ENCODE measurements around the gene SERTAD2. TPM values are rescaled to one million over a fixed set of nuclear protein-coding genes. Genes with fewer than 3 reads are reported as not detected.

SERTAD2 gene, protein sequence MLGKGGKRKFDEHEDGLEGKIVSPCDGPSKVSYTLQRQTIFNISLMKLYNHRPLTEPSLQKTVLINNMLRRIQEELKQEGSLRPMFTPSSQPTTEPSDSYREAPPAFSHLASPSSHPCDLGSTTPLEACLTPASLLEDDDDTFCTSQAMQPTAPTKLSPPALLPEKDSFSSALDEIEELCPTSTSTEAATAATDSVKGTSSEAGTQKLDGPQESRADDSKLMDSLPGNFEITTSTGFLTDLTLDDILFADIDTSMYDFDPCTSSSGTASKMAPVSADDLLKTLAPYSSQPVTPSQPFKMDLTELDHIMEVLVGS
- total RNA-seq (2014; rRNA removed; shearing (Covaris generic)) = 18.7 and 20.1 TPM in 2 replicates
- 5.6 and 7.4 TPM in 2 replicates for polyA plus RNA-seq (2014; cell fraction: nucleus; rRNA removed)

DNA sequence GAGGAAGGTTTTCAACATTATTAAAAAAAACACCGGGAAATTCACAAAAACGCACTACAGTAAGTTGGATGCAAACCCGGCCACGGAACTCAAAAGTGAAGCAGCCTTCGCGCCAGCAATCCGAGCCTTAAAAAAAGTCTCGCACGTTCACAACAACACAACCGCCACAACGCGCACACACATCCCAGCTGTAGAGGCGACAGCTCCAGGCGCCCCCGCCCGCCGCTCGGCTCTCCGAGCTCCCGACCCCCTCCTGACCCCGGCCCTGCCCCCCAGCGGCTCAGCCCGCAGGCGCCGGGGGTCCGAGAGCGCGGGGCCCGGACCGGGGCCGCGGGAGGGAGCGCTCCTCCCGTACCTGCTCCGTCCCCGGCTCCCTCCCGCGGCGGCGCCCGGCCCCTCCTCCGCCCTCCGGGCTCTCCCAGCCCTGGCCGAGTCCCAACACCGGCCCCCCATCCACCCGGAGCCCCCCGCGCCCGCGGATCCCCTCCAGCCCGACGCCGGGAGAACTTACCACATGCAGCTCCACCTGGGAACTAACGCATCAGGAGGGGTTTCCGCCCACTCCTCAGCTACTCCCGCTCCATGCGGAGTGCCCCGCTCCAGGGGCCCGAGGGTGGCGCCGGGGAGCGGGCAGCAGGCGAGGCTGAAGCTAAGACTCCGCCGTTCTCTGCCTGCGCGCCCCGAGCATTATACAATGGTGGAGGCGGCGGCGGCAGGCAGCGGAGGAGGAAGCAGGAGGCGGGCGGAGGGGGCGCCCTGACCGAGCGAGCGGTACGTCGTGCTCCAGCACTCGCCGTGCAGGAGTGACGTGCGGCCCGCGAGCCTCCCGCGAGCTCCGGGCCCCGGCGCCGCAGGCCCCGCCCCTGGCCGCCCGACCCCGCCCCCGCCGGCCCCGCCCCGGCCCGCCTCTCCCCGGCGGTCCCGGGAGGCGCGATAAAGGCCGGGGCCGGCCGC lies at the start of gene SERTAD2:
TSS of gene SERTAD2 (minus strand) at position 805 of the 954 bp plus-strand sequence. CDS start 17,042 bp downstream, outside the sequence.
- peak; percentile 85 for DNase-seq (ENCODE audit: extremely low read depth, low read depth)

DNA sequence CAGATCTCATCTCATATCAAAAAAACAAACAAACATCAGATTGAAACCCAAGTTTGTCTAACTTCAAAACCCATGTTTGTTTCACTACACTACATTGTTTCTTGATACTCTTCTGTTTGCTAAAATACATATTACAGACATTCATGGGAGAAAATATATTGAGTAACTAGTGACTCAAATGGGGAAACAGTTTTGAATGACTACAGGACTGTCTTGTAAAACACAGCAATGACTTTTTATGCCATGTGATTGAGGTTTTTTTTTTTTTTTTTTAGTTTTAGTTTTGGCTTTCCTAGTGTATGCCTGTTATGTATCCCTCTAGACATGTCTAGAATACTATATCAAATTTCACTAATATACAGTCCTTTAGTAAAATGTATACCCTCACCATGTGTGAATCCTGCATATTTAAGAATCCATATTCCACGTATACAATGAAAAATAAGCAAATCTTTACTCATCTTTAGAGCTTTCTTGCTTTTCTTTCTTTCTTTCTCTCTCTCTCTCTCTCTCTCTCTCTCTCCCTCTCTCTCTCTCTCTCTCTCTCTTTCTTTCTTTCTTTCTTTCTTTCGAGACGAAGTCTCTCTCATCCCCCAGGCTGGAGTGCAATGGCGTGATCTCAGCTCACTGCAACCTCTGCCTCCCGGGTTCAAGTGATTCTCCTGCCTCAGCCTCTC lies 46.6 kb upstream of the SERTAD2 start:
- no peak for DNase-seq (ENCODE audit: extremely low read depth, low read depth)

DNA sequence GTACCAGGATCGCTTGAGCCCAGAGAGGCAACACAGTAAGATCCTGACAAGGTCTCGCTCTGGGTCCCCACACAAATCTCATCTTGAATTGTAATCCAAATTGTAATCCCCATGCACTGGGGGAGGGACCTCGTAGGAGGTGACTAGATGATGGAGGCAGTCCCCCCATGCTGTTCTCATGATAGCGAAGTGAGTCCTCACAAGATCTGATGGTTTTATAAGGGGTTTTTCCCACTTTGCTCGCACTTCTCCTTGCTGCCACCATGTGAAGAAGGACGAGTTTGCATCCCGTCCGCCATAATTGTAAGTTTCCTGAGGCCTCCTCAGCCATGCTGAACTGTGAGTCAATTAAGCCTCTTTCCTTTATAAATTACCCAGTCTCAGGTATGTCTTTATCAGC lies 46.0 kb upstream of the SERTAD2 start:
- no peak for DNase-seq (ENCODE audit: extremely low read depth, low read depth)

DNA sequence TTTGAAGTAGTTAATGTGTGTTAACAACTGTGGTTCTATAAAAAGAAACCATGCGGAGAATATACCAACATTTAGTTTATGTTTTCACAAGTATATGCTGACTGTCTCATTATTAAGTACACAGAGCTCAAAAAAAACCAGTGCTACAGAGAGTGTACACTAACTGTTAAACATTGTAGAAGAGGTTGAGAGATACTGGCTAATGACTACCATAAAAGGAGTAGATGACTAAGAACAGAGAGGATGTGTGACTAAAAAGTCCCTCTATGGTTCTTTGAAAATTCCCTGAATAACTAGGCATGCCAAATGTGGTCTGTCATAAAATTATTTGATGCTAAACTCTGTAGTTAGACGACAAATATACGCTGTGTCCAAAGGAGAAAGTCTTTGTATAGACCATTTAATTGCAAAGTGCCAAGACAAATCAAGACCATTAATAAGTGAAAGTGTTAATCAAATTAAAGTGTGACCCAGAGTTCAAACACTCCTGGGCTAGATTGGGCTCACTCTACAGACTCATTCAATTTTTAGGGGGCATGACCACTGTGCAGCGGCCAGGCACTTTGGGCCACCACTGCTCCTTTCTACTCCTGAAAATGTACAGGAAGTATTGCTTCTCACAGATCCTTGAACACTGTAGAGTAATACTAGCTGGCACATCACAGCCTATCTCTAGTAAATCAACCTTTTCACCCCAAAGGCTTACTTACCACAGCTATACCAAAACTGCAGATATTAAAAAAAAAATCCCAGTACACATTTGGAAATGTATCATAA lies 45.1 kb upstream of the SERTAD2 start:
- no peak for DNase-seq (ENCODE audit: extremely low read depth, low read depth)

DNA sequence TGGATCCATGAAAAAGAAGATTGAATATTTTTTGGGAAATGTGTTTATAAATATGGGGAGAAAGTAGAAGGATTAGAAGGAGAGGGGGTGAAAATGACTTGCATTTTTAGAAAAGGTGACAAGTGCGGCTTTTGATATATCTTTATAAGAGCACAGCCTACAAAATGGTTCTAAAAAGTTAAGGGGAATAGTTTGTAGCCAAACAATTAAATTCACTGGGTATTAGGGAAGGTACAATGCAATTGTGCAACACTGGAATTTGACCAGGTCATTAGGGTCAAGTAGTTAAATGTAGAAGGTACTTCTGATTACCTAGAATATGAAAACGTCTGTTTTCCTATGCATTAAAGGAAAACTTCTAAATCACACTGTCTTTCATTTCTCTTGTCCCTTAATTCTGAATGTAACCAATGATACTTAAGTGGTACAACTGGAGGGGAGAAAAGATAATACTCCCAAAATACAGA lies 44.5 kb upstream of the SERTAD2 start:
- DNase-seq (ENCODE audit: extremely low read depth, low read depth) = no peak

DNA sequence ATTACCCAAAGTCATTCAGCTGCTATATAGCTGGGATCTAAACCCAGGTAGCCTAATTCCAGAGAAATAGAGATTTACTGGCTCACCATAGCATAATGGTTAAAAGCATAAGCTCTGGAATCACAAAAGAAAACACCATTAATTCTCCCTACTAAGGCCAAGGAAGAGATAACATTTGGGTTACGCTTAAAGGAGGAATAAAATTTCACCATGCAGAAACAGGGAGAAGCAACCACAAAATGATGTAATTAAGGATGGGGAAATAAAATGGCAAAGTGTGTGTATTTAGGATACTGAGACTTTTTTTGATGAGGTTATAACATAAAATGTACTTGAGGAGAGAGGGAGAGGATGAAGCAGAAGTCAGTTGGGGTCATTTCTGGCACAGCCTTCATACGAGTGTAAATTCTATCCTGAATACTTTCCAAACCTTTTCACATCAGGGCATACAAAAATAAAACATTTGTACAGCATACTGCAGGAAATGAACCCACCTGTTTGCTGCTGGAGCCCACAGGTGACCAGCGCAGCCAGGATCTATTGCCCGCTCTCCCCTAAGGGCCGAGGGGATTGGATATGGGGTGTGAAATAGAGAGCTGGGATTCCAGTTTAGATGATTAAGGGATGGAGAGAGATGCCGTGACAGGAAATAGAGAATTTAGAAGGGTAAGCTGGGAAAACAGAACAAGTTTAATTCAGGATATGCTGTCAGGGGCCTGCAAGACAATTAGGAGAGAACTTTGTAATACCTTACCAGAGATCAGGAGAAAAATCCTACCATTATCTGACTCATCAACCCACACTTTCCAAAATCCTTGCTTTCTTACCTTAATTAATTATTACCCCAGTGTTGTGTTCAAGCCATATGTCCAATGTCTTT lies 43.8 kb upstream of the SERTAD2 start:
- DNase-seq (ENCODE audit: extremely low read depth, low read depth) = no peak

DNA sequence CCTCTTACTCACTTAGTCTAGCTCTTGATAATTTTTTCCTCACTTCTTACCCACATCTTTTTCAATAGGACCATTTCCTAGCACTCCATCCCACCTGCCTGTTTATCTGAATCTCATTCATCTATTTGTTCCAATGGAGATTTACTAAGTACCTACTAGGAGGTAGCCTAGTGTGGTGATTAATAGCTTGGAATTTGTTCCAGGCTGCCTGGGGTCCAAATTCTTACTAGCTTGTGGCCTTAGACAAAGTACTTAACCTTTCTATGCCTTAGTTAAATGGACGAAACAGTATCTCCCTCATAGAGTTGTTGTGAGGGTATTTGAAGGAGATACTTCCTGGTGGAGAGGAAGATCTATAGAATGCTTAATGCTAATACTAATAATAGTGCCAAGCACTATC lies 42.9 kb upstream of the SERTAD2 start:
- DNase-seq (ENCODE audit: extremely low read depth, low read depth) = no peak

DNA sequence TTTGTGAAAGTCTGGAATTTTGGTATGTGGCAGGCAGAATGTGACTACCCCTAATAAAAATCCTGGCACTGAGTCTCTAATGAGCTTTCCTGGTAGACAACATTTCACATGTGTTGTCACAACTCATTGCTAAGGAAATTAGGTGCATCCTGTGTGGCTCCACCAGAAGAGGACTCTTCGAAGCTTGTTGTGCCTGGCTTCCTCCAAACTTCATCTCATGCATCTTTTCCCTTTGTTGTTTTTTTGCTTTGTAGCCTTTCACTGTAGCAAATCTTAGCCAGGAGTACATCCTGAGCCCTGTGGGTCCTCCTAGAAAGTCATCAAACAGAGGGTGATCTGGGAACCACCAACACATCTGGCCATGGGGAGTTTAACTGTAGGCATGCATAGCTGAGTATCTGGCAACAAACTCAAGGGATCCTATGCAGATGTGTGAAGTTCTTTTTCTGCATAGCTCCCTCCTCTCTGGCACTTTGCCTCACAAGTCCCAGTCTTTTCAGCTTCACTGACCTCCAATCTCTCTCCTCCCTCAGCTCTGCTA lies 42.1 kb upstream of the SERTAD2 start:
- DNase-seq (ENCODE audit: extremely low read depth, low read depth) = no peak

DNA sequence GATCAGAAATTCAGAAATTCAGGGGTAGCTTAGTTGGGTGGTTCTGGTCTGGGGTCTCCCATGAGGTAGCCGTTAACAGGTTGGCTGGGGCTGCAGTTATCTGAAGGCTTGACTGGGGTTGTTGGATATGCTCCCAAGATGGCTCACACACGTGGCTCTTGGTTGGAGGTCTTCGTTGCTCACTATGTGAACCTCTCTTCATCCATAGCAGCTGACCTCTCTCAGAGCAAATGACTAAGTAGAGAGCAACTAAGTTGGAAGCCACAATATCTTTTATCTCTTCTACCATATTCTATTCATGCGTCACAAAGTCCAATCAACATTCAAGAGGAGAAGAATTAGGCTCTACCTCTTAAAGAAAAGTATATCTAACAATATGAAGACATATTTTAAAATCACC lies 38.7 kb upstream of the SERTAD2 start:
- no peak for DNase-seq (ENCODE audit: extremely low read depth, low read depth)

DNA sequence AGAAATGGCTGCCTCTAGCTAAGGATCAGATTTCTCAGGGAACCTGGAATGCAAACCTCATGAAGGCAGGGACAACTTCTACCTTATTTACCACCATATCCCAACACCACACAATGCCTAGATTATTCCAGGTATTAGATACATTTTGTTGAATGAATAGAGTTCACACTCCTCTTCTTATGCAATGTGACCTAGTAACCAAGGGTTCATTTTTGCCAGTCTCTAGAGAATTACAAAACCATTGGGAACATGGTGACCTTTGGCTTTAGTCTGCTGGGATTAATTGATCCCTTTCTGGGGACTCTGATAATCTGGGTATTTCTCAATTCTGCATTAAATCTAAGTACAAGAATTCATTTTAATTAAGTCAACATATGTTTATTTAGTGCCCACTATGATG lies 35.2 kb upstream of the SERTAD2 start:
- DNase-seq (ENCODE audit: extremely low read depth, low read depth) = no peak

DNA sequence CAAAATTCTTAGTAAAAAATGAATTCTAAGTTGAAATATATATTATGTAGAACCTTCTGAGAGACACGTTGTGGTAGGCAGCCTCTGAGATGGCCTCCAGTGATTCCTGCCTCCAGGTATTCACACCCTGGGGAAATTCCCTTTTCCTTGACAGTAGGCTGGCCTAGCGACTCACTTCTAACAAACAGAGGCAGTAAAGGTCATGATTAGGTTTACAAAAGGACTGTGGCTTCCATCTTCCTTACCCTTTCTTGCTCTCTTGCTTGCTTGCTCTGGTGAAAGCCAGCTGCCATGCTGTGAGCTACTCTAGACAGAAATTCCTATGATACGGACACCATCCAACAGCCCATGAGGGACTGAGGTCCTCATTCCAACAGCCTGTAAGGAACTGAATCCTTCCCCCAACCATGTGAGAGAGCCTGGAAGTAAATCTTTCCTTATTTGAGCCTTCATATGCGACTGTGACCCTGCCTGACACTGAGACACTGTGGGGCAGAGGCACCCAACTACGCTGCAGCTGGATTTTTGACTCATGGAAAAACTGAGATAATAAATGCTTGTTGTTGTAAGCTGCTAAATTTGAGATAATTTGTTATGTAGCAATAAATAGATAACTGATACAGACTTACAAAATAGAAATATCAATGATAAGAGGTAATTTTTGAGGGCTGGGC lies 32.7 kb upstream of the SERTAD2 start:
- no peak for DNase-seq (ENCODE audit: extremely low read depth, low read depth)

DNA sequence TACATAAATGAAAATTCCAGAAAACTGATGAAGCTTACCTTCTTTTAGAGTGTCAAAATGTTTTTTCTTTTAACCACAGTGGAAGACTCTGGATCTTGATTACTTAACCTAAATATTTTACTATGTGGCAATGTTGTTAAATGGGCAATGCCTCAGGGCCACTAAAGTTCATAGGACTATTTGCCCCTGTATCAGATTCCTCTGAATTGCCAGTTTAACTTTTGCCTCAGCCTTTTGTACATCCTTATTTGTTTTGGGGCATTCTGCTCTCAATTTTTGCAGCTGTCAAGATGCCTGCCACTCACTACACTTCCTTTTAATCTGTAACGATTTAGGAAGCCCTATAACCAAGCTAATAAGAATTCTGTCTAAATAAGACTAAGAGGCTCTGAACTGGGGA lies 31.7 kb upstream of the SERTAD2 start:
- no peak for DNase-seq (ENCODE audit: extremely low read depth, low read depth)

DNA sequence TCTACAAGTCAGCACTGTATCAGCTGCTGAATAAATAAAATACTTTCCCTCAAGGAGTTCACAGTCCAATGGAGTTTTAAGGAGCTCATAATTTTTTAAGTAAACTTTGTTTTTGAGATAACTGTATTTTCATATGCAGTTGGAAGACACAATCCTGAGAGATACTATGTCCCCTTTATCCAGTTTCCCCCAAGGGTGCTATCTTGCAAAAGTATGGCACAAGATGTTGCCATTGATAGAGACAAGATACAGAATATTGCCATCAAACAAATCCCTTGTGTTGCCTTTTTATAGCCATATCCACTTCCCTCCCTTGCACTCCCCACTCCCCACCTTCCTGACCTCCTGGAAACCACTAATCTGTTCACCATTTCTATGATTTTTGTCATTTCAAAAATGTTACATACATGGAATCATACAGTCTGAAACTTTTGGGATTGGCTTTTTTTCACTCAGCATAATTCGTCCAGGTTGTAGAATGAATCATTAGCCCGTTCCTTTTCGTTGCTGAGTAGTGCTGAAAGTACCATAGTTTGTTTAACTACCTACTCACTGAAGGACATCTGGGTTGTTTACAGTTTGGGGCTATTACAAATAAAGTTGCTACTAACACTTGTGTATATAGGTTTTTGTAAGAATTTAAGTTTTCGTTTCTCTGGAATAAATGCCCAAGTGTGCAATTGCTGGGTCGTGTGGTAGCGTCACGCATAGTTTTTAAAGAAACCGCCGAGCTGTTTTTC lies 30.2 kb upstream of the SERTAD2 start:
- no peak for DNase-seq (ENCODE audit: extremely low read depth, low read depth)

DNA sequence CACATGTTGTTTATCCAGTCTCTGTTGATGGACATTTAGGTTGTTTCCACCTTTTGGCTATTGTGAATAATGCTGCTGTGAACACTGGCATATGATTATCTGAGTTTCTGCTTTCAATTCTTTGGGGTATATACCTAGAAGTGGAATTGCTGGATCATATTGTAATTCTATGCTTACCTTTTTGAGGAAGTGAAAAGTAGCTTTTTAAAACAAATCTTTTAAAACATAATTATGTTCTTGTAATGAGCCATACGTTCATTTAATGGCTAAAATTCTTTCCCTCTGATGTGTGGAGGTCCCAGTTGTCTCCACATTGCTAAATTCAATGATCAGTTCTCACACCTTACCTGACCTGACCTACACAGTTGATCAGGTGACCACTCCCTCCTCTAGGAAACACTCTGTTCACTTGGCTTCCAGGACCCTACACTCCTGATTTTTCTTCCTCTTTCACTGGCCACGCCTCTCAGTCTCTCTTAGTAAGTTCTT lies 27.8 kb upstream of the SERTAD2 start:
- DNase-seq (ENCODE audit: extremely low read depth, low read depth) = no peak

DNA sequence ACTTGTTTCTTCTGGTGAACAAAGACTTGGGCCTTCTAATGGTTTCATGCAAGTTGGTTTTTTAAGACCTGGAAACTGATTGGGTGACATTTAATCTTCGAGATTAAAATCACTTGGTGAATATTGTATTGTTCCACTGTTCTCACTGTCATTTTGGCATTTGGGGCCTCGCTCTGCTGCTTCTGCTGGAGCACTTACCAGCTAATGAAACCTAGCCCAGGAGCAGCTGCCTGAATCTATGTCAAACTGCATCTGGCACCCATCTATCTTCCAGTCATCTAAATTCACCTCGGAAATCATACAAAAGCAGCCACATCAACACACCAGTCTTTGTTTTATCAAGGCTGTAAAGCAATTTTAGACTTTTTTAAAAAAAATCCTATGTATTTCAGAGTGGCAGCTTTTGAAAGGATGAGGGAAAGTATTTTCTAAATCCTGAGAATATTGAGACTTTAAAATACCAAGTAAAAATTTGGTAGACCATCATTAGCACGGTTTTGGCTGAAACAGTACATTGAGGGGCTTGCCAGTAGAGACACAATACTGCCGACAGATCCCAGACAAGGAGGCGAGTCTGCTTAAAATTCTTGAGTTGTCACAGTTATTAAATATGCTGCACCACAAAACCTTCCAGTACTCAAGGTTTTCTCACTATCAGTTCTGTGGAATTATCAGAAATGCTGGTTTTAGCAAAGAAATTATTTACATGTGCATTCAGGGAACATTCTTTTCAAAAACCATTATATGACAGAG lies 26.1 kb upstream of the SERTAD2 start:
- no peak for DNase-seq (ENCODE audit: extremely low read depth, low read depth)

DNA sequence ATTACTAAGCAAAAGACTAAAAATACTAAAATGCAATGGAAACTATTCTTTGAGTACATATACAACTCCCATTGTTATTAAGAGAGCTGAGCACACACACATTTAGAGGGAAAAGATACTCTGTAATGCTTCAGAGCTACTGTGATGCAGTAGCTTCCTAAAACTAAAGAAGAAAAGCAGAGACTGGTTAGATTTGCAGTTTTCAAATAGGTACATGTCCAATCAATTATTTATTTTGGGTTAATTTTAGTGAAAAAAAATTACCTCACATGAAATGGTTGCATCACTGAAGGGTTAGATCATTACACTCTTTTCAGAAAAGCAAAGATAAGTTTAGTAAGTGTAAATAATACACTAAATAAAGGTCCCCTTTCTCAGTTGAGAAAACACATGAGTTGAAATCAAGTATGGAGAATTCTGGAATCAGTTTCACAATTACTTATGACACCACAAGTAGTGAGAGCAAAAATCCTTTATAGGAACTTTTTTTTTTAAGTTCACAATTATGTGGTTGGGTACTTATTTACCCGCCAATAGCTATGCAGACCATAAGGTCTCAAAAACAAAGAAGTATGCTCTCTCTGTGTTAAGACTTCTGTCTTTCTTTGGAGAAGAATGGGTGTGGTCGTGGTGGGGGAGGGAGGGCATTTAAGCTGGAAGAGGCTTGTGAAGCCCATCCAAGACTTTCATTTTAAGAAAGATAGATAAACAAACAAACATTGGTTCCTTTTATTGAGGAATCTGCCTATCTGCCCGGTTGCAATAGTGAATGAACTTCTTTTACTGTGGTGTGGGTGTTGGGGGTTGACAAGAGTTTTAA lies 25.3 kb upstream of the SERTAD2 start:
- DNase-seq (ENCODE audit: extremely low read depth, low read depth) = no peak

Measured in NCI-H460 (cell line).